Liver (tissue), 9 donors: ENCODE measurements around the gene ASIC2. TPM values are rescaled to one million over a fixed set of nuclear protein-coding genes. Genes with fewer than 3 reads are reported as not detected.

Experiments used
- DNase-seq: peaks from one replicate; pipeline ENCODE4 v3.0.0-alpha.2; 2017; ENCODE audit warnings: low spot score
- H3K27ac ChIP-seq, 2 donors: one replicate each; pipeline ENCODE4 v1.7.0; 2013; ENCODE audit warnings: inconsistent platforms in 2 of 2, low read length in 2 of 2, control low read depth in 1 of 2, low read depth in 1 of 2, mild to moderate bottlenecking in 1 of 2
- H3K27me3 ChIP-seq, 4 donors: one replicate each; pipeline versions ENCODE4 v1.6.1 to v1.7.0; 2013; ENCODE audit warnings: low read length in 3 of 4, inconsistent platforms in 1 of 4, mild to moderate bottlenecking in 1 of 4, moderate library complexity in 1 of 4; ENCODE audit not compliant: control insufficient read depth in 4 of 4, insufficient read depth in 4 of 4
- H3K36me3 ChIP-seq, 4 donors: one replicate each; pipeline versions ENCODE4 v1.6.1 to v1.7.0; 2013; ENCODE audit warnings: low read length in 3 of 4, mild to moderate bottlenecking in 3 of 4, low read depth in 1 of 4, moderate library complexity in 1 of 4; ENCODE audit not compliant: control insufficient read depth in 4 of 4, insufficient read depth in 3 of 4
- H3K4me1 ChIP-seq, 4 donors: one replicate each; pipeline versions ENCODE4 v1.6.1 to v1.7.0; 2013; ENCODE audit warnings: low read length in 3 of 4, mild to moderate bottlenecking in 3 of 4, moderate library complexity in 1 of 4; ENCODE audit not compliant: control insufficient read depth in 4 of 4, insufficient read depth in 4 of 4
- H3K4me3 ChIP-seq, 3 donors: one replicate each; pipeline versions ENCODE4 v1.6.1 to v1.7.0; 2013; ENCODE audit warnings: low read length in 3 of 3, control low read depth in 1 of 3, low read depth in 1 of 3, mild to moderate bottlenecking in 1 of 3
- H3K9ac ChIP-seq, 2 donors: one replicate each; pipeline ENCODE4 v1.7.0; 2013; ENCODE audit warnings: low read length in 2 of 2, mild to moderate bottlenecking in 2 of 2, moderate library complexity in 2 of 2, control low read depth in 1 of 2, low read depth in 1 of 2
- H3K9me3 ChIP-seq, 4 donors: one replicate each; pipeline versions ENCODE4 v1.6.1 to v1.7.0; 2013; ENCODE audit warnings: low read length in 3 of 4; ENCODE audit not compliant: control insufficient read depth in 4 of 4
- ATF3 ChIP-seq: IDR thresholded peaks from 2 replicates; pipeline ENCODE4 v1.6.1; 2016; ENCODE audit warnings: antibody characterized with exemption
- CTCF ChIP-seq: fragments of 150-350 bp; IDR thresholded peaks from 2 replicates; pipeline ENCODE4 v1.5.1; 2017; ENCODE audit warnings: improper control_type of control experiment, low read depth, low read length; ENCODE audit not compliant: missing input control
- EGR1 ChIP-seq, 2 donors: IDR thresholded peaks; 2 replicates each; pipeline ENCODE4 v1.6.1; 2016 to 2018; ENCODE audit warnings: antibody characterized with exemption in 2 of 2, low read depth in 2 of 2
- FOXA1 ChIP-seq: IDR thresholded peaks from 2 replicates; pipeline ENCODE4 v1.6.1; 2016; ENCODE audit warnings: antibody characterized with exemption
- FOXA2 ChIP-seq: IDR thresholded peaks from 2 replicates; pipeline ENCODE4 v1.6.1; 2016; ENCODE audit warnings: antibody characterized with exemption
- GABPA ChIP-seq, 2 donors: IDR thresholded peaks in 1 of 2; conservative IDR thresholded peaks in 1 of 2; 2 replicates each; pipeline ENCODE4 v1.6.1; 2016; ENCODE audit warnings: antibody characterized with exemption in 2 of 2, mild to moderate bottlenecking in 1 of 2, moderate library complexity in 1 of 2
- HNF4A ChIP-seq, 2 donors: conservative IDR thresholded peaks; 2 replicates each; pipeline ENCODE4 v1.6.1; 2016; ENCODE audit warnings: antibody characterized with exemption in 2 of 2, mild to moderate bottlenecking in 2 of 2
- HNF4G ChIP-seq: IDR thresholded peaks from 2 replicates; pipeline ENCODE4 v1.6.1; 2016; ENCODE audit warnings: antibody characterized with exemption
- JUND ChIP-seq, 2 donors: IDR thresholded peaks; 2 replicates each; pipeline ENCODE4 v1.6.1; 2016; ENCODE audit warnings: antibody characterized with exemption in 2 of 2
- MAX ChIP-seq: IDR thresholded peaks from 2 replicates; pipeline ENCODE4 v1.6.1; 2016; ENCODE audit warnings: antibody characterized with exemption
- NR2F2 ChIP-seq: IDR thresholded peaks from 2 replicates; pipeline ENCODE4 v1.6.1; 2016; ENCODE audit warnings: antibody characterized with exemption
- RAD21 ChIP-seq, 2 donors: IDR thresholded peaks; 2 replicates each; pipeline ENCODE4 v1.6.1; 2016; ENCODE audit warnings: antibody characterized with exemption in 2 of 2, mild to moderate bottlenecking in 2 of 2
- REST ChIP-seq: IDR thresholded peaks from 2 replicates; pipeline ENCODE4 v1.6.1; 2016; ENCODE audit warnings: antibody characterized with exemption, mild to moderate bottlenecking
- RXRA ChIP-seq, 2 donors: IDR thresholded peaks; 2 replicates each; pipeline ENCODE4 v1.6.1; 2017 to 2018; ENCODE audit warnings: antibody characterized with exemption in 2 of 2, mild to moderate bottlenecking in 1 of 2
- SP1 ChIP-seq: IDR thresholded peaks from 2 replicates; pipeline ENCODE4 v1.6.1; 2018; ENCODE audit warnings: antibody characterized with exemption, mild to moderate bottlenecking
- TAF1 ChIP-seq: conservative IDR thresholded peaks from 2 replicates; pipeline ENCODE4 v1.6.1; 2016; ENCODE audit warnings: antibody characterized with exemption, mild to moderate bottlenecking
- YY1 ChIP-seq: IDR thresholded peaks from 2 replicates; pipeline ENCODE4 v1.6.1; 2016; ENCODE audit warnings: antibody characterized with exemption, mild to moderate bottlenecking
- ZBTB33 ChIP-seq: IDR thresholded peaks from 2 replicates; pipeline ENCODE4 v1.6.1; 2016; ENCODE audit warnings: antibody characterized with exemption
- WGBS: extraction: QIAGEN DNeasy Blood & Tissue Kit; methylation state at CpG from one replicate; pipeline ENCODE4 v1.1.7; 2013; 5-methylcytosine and 5-hydroxymethylcytosine counted together
- polyA plus RNA-seq, 2 donors: library from polyadenylated mRNA; stranded (reverse) in 1 of 2; unstranded in 1 of 2; fragments of 200-250 nt in 1 of 2; fragments of >200 nt in 1 of 2; fragmentation: Nextera tagmentation in 1 of 2; extraction: Ambion mirVana in 1 of 2; gene quantifications; one replicate each; pipeline versions ENCODE4 v1.2.1 to v1.2.3, GENCODE V29; 2013 to 2015
- total RNA-seq, 2 donors: library from RNA; depleted of rRNA; stranded (reverse); fragments of >200 nt; gene quantifications; one replicate each; pipeline ENCODE4 v1.2.3, GENCODE V29; 2014
- donor health status: healthy.
- donor health status: healthy.
- donor health status: healthy.
- donor health status: healthy.
- donor health status: healthy.

The ASIC2 gene
- total and polyA plus RNA-seq, 4 donors = under 0.01 TPM; not detected in 3

- Histone ChIP-seq H3K9me3 (no peaks in the 10 kb centered on the region), H3K4me1 (no peaks in the 10 kb centered on the region), H3K27me3 (peaks cover 0 to 7% (median 0%) of the 10 kb centered on the region in 4 donors), H3K27ac (no peak overlapping the region), H3K9ac (no peak overlapping the region), H3K36me3 (no peaks in the 10 kb centered on the region), H3K4me3 (no peak overlapping the region)
- TF ChIP-seq JUND (IDR thresholded peaks at IDR 0.05) (no peak), EGR1 (IDR thresholded peaks at IDR 0.05; ENCODE audit: low read depth in 2 of 2) (no peak), HNF4A (conservative IDR thresholded peaks at IDR 0.05) (no peak), SP1 (no peak), YY1 (no peak), HNF4G (no peak)
- no peak for DNase-seq
- 77% methylated on average over 3 of the region's 3 CpGs for WGBS
These were observed 207.8 kb downstream of the ASIC2 start for GRCh38 chr17:33085256-33085655.

- Histone ChIP-seq H3K4me3 (no peak overlapping the region), H3K27ac (no peak overlapping the region), H3K27me3 (peaks cover 0 to 7% (median 0%) of the 10 kb centered on the region in 4 donors), H3K9ac (no peak overlapping the region), H3K4me1 (no peaks in the 10 kb centered on the region), H3K36me3 (no peaks in the 10 kb centered on the region), H3K9me3 (no peaks in the 10 kb centered on the region)
- WGBS = 79% methylated on average over 2 of the region's 2 CpGs
- TF ChIP-seq YY1 (no peak), SP1 (no peak), ATF3 (no peak), RXRA (IDR thresholded peaks at IDR 0.05) (no peak), NR2F2 (no peak), RAD21 (IDR thresholded peaks at IDR 0.05) (no peak), CTCF (no peak), HNF4G (no peak), GABPA (IDR thresholded peaks at IDR 0.05 in 1 of 2, conservative IDR thresholded peaks at IDR 0.05 in 1 of 2) (no peak), REST (no peak), FOXA2 (no peak), FOXA1 (no peak), TAF1 (no peak), EGR1 (IDR thresholded peaks at IDR 0.05; ENCODE audit: low read depth in 2 of 2) (no peak), HNF4A (conservative IDR thresholded peaks at IDR 0.05) (no peak), JUND (IDR thresholded peaks at IDR 0.05) (no peak), MAX (no peak), ZBTB33 (no peak)
- DNase-seq = no peak
These were observed 208.3 kb downstream of the ASIC2 start for GRCh38 chr17:33084755-33085154.
